Fibroblast of lung (primary cell): ENCODE data around the gene APAF1.

Experiments
- EZH2 ChIP-seq: IDR thresholded peaks from 2 replicates; pipeline ENCODE4 v1.5.1; 2012; ENCODE audit warnings: low read length, control low read depth, mild to moderate bottlenecking; ENCODE audit errors: missing control alignments
- TF ChIP-seq, protein P1 (sequence below), 2 donors: IDR thresholded peaks in 1 of 2; conservative IDR thresholded peaks in 1 of 2; 1 replicate in 1 of 2; 2 replicates in 1 of 2; pipeline ENCODE4 v1.5.1; 2011 to 2012; ENCODE audit warnings: low read length in 2 of 2, control low read depth in 1 of 2, inconsistent platforms in 1 of 2, low read depth in 1 of 2, mild to moderate bottlenecking in 1 of 2

DNA sequence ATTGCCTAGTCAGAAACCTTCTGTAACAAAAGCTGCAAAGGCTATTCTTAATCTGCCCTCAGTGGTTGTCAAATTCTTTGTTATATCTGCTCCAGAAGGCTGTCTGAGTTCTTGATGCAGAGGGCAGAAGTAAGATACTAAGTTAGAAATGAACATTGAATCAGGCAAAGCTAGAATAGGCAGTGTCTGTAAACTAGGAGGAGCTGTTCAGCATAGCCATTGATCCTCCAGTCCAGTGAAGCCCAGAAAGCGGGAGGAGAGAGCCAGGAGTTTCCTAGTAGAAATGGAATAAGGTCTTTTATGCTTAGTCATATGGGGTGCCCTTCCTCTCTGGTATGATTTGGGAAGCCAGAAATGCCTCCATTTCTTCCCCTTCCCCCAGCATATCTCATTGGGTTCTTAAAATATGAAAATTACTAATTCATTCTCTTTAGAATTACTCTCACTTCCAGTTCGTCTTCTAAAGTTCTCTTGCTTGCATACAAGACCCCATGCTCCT is 76.2 kb downstream of the APAF1 start:
- TF ChIP-seq, protein P1, sequence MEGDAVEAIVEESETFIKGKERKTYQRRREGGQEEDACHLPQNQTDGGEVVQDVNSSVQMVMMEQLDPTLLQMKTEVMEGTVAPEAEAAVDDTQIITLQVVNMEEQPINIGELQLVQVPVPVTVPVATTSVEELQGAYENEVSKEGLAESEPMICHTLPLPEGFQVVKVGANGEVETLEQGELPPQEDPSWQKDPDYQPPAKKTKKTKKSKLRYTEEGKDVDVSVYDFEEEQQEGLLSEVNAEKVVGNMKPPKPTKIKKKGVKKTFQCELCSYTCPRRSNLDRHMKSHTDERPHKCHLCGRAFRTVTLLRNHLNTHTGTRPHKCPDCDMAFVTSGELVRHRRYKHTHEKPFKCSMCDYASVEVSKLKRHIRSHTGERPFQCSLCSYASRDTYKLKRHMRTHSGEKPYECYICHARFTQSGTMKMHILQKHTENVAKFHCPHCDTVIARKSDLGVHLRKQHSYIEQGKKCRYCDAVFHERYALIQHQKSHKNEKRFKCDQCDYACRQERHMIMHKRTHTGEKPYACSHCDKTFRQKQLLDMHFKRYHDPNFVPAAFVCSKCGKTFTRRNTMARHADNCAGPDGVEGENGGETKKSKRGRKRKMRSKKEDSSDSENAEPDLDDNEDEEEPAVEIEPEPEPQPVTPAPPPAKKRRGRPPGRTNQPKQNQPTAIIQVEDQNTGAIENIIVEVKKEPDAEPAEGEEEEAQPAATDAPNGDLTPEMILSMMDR (conservative IDR thresholded peaks at IDR 0.05 in 1 of 2, IDR thresholded peaks at IDR 0.05 in 1 of 2; ENCODE audit: low read depth in 1 of 2, low read length in 2 of 2) = no peak
- TF ChIP-seq EZH2 = no peak
